HUES64 (cell line): ENCODE measurements around the gene FOXI1.

Experiments
- H3K27ac ChIP-seq: 2 replicates; pipeline ENCODE4 v1.7.0; 2013; ENCODE audit warnings: low read depth, low read length, inconsistent platforms
- H3K27me3 ChIP-seq: 2 replicates; pipeline ENCODE4 v1.6.1; 2013; ENCODE audit warnings: mild to moderate bottlenecking, low read length; ENCODE audit not compliant: insufficient read depth
- H3K36me3 ChIP-seq: 2 replicates; pipeline ENCODE4 v1.6.1; 2013; ENCODE audit warnings: mild to moderate bottlenecking, low read length; ENCODE audit not compliant: insufficient read depth
- H3K4me1 ChIP-seq: 2 replicates; pipeline ENCODE4 v1.6.1; 2013; ENCODE audit warnings: mild to moderate bottlenecking, low read length, moderate library complexity; ENCODE audit not compliant: insufficient read depth
- H3K4me3 ChIP-seq: 2 replicates; pipeline ENCODE4 v1.5.1; 2013; ENCODE audit warnings: mild to moderate bottlenecking, low read length, moderate library complexity
- H3K9ac ChIP-seq: 2 replicates; pipeline ENCODE4 v1.6.1; 2013; ENCODE audit warnings: mild to moderate bottlenecking, low read depth, low read length
- H3K9me3 ChIP-seq: 2 replicates; pipeline ENCODE4 v1.6.1; 2013; ENCODE audit warnings: low read depth, low read length; ENCODE audit not compliant: insufficient read depth
- WGBS: fragments of 150-250, 120-280 bp; methylation state at CpG from one replicate; pipeline ENCODE4 v1.1.7; 2013; ENCODE audit warnings: missing lambda C conversion rate; 5-methylcytosine and 5-hydroxymethylcytosine counted together

FOXI1 gene

GRCh38 chr5:170152767-170153166 lies 47.1 kb downstream of the FOXI1 start:
- H3K36me3 ChIP-seq: no peaks in the 10 kb centered on the region
- 0 out of 2 replicates have a peak, but pooled peaks cover 4% of the 10 kb centered on the region for H3K4me1 ChIP-seq
- H3K4me3 ChIP-seq: no peak overlapping the region
- H3K27me3 ChIP-seq: no peaks in the 10 kb centered on the region
- H3K9ac ChIP-seq: no peak overlapping the region
- WGBS: 92% methylated on average over 3 of the region's 3 CpGs
- no peaks in the 10 kb centered on the region for H3K9me3 ChIP-seq
- H3K27ac ChIP-seq: no peak overlapping the region

- no peaks in the 10 kb centered on the region for H3K9me3 ChIP-seq
- 76% methylated on average over 4 of the region's 4 CpGs for WGBS
- H3K4me1 ChIP-seq: 0 out of 2 replicates have a peak, but pooled peaks cover 4% of the 10 kb centered on the region
- no peaks in the 10 kb centered on the region for H3K36me3 ChIP-seq
- H3K9ac ChIP-seq: no peak overlapping the region
- no peak overlapping the region for H3K4me3 ChIP-seq
- no peak overlapping the region for H3K27ac ChIP-seq
- no peaks in the 10 kb centered on the region for H3K27me3 ChIP-seq
These were observed 48.6 kb downstream of the FOXI1 start for GRCh38 chr5:170154297-170154696.

- no peaks in the 10 kb centered on the region for H3K36me3 ChIP-seq
- no peak overlapping the region for H3K27ac ChIP-seq
- no peak overlapping the region for H3K4me3 ChIP-seq
- no peaks in the 10 kb centered on the region for H3K9me3 ChIP-seq
- 64% methylated on average over 2 of the region's 2 CpGs for WGBS
- no peak overlapping the region for H3K9ac ChIP-seq
- H3K4me1 ChIP-seq: 0 out of 2 replicates have a peak, but pooled peaks cover 4% of the 10 kb centered on the region
- no peaks in the 10 kb centered on the region for H3K27me3 ChIP-seq
These were observed 49.0 kb downstream of the FOXI1 start for GRCh38 chr5:170154744-170155143.

GRCh38 chr5:170155771-170156170 lies 50.1 kb downstream of the FOXI1 start:
- Histone ChIP-seq H3K4me3 (no peak overlapping the region), H3K36me3 (no peaks in the 10 kb centered on the region), H3K4me1 (0 out of 2 replicates have a peak, but pooled peaks cover 4% of the 10 kb centered on the region), H3K9ac (no peak overlapping the region), H3K9me3 (no peaks in the 10 kb centered on the region), H3K27ac (no peak overlapping the region), H3K27me3 (no peaks in the 10 kb centered on the region)
- 93% methylated on average over 3 of the region's 3 CpGs for WGBS

- WGBS: 78% methylated on average over 5 of the region's 5 CpGs
- no peak overlapping the region for H3K27ac ChIP-seq
- H3K4me3 ChIP-seq: no peak overlapping the region
- no peaks in the 10 kb centered on the region for H3K4me1 ChIP-seq
- no peaks in the 10 kb centered on the region for H3K27me3 ChIP-seq
- H3K9me3 ChIP-seq: no peaks in the 10 kb centered on the region
- no peak overlapping the region for H3K9ac ChIP-seq
- no peaks in the 10 kb centered on the region for H3K36me3 ChIP-seq
These were observed 53.5 kb downstream of the FOXI1 start for GRCh38 chr5:170159101-170159698.
